ENCODE data around the gene CST1.
"Not testable (repeated sequence)": the region's sequence is repeated elsewhere in the genome, so short reads cannot be mapped to it uniquely, and the experiment has no call there.

The CST1 gene, protein sequence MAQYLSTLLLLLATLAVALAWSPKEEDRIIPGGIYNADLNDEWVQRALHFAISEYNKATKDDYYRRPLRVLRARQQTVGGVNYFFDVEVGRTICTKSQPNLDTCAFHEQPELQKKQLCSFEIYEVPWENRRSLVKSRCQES

DNA sequence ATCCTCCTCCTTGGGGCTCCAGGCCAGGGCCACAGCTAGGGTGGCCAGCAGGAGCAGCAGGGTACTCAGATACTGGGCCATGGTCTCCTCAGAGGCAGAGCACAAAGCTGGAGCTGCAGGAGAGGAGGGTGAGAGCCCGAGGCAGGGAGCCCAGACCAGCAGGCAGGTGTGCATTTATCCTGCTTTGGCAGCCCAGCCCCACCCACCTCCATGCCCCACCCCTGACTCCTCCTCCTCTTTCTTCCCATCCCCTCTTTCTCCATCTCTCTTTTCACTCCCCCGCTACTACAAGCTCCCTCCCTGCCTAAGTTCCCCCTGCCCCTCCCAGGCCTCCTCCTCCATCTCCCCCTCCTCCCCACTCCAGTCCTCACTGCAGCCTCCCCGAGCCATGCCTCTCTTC, at the start of gene CST1:
CST1 (minus strand) TSS at position 150 of the 400 bp plus-strand sequence; CDS start at position 81, 69 bp downstream.
- not testable (repeated sequence) for DNase-seq

DNA sequence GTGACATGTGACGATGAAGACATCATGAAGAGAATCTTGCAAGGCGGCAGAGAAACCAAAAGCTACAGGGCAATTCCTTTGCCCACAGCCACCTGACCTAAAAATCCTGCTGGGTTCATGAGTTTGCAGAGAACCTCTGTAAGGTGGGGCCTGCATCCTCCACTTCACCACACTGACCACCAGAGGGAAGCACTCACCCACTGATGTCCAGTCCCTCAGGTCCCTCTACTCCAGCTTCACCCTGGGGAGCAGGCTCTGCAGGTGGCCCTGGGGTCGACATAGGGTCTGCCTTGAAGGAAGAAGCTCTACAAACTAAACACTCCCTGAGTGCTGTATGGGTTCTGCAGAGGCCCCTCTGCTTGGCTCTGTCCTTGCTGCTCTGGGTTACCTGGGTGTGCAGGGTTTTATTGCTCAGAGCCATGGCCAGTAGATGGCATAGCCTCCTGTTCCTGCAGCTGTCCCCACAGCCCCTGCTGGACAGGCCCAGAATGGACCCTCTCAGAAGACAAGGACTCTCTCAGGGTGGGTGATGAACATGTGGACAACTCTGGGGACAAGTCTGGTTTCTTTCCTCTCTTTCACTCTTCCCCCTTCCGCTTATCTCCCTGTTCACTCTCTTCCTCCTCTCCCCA, 48.6 kb upstream of the CST1 start:
- peak; percentile 59 for DNase-seq

GRCh38 chr20:23795526-23795925, 44.8 kb upstream of the CST1 start:
- no peak for DNase-seq

- DNase-seq: no peak
These were observed 44.1 kb upstream of the CST1 start for GRCh38 chr20:23794841-23795240.

DNA sequence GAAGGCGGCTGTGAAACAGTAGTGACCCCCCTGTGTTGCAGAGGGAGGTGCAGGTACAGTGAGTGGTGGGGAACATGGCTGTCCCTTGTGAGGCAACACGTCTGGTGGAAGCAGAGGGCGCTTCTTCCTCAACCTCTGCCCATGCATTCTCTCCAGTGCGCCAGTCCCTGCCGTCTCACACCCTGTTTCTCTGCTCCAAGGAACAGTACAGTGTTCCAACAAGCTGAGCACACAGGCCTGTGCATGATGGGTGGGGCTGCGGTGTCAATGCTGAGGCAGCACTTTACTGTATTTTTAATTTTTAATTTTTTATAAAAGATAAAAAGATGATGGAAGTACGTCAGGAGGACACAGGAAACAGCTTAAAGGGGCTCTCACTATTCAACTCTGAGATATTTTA, 43.3 kb upstream of the CST1 start:
- no peak for DNase-seq

DNA sequence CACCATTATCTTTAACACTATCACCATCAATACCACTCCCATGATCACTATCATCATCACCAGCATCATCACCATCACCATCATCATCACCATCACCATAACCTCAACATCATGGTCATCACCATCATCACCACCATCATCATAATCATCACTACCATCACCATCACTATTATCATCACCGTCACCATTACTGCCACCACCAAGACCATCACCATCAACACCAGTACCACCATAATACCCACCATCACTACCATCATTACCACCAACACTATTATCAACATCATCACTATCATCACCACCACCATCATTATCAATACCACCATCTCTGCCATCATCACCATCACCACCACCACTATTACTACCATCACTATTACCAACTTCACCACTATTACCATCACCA, 32.7 kb upstream of the CST1 start:
- DNase-seq: no peak

DNA sequence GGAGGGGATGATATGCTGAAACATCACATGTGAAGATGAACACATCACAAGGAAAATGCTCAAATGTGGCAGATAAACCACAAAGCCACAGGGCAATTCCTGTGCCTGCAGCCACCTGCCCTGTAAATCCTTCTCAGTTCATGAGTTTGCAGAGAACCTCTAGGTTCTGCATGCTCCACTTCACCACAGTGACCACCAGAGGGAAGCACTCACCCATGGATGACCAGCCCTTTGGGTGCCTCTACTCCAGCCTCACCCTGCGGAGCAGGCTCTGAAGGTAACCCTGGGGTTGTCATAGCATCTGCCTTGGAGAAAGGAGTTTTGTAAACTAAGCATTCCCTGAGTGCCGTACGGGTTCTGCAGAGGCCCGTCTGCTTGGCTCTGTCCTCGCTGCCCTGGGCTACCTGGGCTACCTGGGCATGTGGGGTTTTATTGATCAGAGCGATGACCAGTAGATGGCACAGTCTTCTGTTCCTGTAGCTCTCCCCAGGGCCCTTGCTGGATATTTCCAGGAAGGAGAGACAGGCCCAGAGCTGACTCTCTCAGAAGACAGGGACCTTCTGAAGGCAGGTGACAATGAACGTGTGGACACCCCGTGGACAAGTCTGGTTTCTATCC, 31.7 kb upstream of the CST1 start:
- peak; percentile 34 for DNase-seq

DNA sequence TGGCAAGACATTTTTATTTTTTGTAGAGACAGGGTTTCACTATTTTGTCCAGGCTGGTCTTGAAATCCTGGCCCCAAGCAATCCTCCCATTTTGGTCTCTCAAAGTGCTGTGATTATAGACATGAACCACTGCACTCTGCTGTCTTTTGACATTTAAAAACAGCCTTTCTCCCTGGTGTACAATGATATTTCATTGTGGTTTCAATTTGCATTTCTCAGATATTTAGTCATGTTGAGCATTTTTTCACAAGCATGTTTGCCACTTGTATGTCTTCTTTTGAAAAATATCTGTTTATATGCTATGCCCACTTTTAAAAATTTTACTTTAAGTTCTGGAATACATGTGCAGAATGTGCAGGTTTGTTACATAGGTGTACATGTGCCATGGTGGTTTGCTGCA, 27.9 kb upstream of the CST1 start:
- DNase-seq: not testable (repeated sequence)

DNA sequence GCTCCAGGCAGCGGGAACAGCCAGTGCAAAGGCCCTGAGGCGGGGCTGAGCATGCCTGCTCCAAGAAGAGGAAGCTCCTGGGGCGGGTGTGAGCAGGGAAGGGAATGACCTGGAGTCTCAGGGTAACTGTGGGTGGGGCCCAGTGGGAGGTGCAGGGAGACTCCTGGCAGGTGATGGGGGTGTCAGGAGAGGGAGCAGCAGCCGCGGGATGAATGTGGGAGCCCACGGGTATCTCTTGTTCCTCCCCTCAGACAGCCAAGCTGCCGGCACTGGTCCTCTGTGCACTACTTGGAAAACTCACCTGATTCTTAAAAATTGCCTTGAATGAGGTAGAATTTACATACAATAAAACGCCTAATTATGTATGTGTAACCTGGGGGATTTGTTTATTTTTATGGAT, 26.6 kb upstream of the CST1 start:
- not testable (repeated sequence) for DNase-seq

DNA sequence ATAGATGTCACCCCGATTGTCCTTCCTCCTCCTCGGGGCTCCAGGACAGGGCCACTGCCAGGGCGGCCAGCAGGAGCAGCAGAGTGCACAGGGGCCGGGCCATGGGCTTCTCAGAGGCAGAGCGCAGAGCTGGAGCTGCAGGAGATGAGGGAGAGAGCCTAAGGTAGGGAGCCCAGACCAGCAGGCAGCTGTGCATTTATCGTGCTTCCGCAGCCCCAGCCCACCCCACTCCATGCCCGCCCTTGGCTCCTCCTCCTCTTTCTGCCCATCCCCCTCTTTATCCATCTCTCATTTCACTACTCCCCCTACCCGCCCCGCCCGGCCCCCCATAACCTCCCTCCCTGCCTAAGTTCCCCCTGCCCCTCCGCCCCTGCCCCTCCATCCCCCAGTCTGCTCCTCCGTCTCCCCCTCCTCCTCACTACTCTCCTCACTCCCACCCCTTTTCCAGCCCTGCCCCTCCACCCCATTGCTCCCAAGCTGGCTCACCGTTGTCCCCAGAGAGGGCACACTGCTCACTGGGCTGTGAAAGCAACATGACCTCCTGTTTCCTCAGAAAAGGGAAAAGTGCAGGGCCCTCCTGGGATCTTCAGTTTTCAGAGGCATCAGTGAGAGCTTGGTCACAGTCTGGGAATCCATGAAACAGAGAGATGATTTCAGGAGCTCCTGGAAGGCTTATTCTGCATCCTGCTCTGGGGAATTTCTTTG, 25.5 kb upstream of the CST1 start:
- no peak for DNase-seq

DNA sequence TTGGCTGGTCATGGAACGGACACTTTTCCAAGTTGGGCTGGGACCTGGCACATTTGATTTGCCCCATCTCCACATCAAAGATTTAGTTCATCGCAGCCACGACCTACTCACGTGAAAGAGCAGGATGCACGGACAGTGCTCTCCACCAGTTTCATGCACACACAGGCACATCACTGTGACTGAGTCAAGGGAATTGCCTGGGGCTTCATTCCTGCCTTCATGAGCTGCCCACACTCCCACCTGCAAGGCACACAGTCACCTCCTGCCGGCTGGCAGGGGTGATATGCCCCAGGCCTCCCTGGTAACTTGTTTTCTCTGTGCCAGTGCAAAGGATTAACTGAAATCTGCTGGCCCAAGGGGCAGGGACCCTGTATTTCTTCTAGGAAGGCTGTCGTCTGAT, 23.3 kb upstream of the CST1 start:
- no peak for DNase-seq

GRCh38 chr20:23773579-23773978, 22.8 kb upstream of the CST1 start:
- no peak for DNase-seq

- no peak for DNase-seq
These were observed 22.4 kb upstream of the CST1 start for GRCh38 chr20:23773127-23773526.

DNA sequence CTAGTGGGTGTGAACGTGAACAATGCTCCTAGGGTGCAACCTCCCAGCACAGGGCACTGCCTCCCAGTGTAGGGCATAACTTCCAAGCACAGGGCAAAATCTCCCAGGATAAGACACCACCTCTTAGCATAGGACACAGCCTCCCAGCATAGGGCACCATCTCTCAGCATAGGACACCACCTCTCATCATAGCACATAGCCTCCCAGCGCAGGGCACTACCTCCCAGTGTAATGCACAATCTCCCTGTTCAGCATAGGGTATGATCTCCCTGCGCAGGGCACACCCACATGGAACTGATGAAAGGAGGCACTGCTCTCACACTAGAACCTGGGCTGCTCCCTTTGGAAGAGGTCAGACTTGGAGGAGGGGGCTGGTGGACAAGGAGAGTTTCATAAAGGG, 21.3 kb upstream of the CST1 start:
- no peak for DNase-seq

DNA sequence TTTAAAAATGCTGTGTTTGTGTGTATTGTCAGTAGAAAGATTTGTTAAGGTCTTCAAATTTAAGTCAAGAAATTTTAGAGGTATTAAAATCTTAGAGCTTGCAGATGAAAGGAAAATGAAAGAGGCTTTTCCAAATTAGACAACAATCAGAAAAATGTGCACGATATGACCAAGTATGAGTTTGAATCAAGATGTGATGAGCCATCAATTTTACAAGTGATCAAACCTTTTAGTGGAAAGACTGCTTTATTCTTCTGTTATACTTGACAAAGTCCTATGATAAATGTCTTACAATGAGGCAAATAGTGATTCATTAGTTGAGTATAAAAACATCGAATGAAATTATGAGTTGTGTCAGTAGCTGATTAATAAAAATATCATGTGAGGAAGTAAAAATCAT, 19.6 kb upstream of the CST1 start:
- no peak for DNase-seq

GRCh38 chr20:23768520-23768919, 17.8 kb upstream of the CST1 start:
- DNase-seq: not testable (repeated sequence)

DNA sequence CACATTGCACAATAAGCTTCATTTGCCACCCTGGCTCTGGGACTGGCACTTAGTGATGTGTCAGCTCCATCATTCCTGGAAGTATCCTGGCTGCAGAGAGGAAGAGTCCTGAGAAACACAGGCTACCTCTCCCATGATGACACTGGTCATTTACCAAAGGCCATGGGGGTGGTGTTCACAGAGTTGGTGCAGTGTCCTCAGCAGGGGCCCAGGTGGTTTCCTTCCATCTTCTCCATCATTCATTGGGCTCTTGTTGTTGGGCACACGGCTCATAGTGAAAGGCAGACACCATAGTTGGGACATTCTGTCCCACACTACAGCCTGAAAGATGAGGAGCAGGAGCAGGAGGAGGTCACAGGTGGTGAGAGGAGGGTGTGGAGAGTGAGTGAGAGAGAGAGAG, 15.8 kb upstream of the CST1 start:
- DNase-seq: no peak

DNA sequence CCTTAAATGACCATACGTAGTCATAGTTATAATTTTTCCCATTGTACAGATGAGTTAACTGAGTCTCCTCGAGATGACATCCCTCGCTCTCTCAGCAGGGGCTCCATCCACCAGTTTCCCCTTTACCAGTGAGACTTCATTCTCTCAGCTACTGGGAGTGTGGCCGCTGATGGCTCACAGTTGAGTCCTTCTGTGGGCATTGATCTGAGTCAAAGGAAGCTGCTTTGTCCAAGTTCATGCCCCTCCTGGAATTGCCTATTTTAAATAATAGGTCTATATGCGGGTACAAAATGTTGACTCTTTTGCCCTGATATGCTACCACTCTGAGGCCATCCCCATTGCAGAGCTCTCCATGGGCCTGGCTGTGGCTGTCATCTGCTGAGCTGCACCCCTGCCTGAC, 14.8 kb upstream of the CST1 start:
- no peak for DNase-seq

- DNase-seq: not testable (repeated sequence)
These were observed 13.9 kb upstream of the CST1 start for GRCh38 chr20:23764630-23765029.

GRCh38 chr20:23763345-23763744, 12.6 kb upstream of the CST1 start:
- DNase-seq: no peak

- no peak for DNase-seq
These were observed 8.7 kb upstream of the CST1 start for GRCh38 chr20:23759306-23759940.

GRCh38 chr20:23756792-23757191, 6.1 kb upstream of the CST1 start:
- DNase-seq: not testable (repeated sequence)

DNA sequence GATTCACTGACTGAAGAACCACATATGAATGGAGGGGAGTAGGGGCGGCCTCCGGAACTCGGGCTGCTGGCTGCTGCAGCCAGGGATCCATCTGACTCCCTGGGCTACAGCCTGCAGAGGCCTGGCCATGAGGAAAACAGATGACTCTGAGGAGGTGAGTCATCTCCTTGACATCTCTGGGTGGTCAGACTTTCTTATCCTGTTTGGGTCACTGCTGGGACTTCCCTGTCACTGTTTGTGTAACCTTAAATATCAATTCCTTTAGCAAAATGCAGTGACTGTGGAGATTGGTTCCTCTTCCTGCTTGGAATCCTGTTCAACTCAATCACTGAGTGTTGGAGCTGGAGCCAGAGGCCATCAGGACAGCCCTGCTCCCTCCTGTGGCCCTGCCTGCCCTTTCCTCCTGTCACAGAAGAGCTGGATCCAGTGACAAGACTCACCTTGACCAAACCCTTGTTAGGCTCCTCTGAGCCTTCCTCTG, 4.4 kb upstream of the CST1 start:
- DNase-seq: not testable (repeated sequence)

All from stimulated activated CD8-positive, alpha-beta memory T cell treated with anti-CD3 and anti-CD28 coated beads, Interleukin-4, amount 100 ng/mL, for 48 hours (primary cell).